GM12891 (cell line): ENCODE results near the gene CEP170B.

Experiments
- PAX5 ChIP-seq: IDR thresholded peaks from 2 replicates; pipeline ENCODE4 v1.6.1; 2011; ENCODE audit warnings: low read length, moderate library complexity, mild to moderate bottlenecking; ENCODE audit not compliant: insufficient read depth, severe bottlenecking
- POLR2A ChIP-seq: IDR thresholded peaks from 2 replicates; pipeline ENCODE4 v1.6.1; 2011; ENCODE audit warnings: low read depth, low read length, control low read depth
- POLR2AphosphoS5 ChIP-seq: IDR thresholded peaks from 2 replicates; pipeline ENCODE4 v1.6.1; 2011; ENCODE audit warnings: low read depth, low read length, control low read depth
- TAF1 ChIP-seq: IDR thresholded peaks from 2 replicates; pipeline ENCODE4 v1.6.1; 2011; ENCODE audit warnings: low read depth, low read length, control low read depth

DNA sequence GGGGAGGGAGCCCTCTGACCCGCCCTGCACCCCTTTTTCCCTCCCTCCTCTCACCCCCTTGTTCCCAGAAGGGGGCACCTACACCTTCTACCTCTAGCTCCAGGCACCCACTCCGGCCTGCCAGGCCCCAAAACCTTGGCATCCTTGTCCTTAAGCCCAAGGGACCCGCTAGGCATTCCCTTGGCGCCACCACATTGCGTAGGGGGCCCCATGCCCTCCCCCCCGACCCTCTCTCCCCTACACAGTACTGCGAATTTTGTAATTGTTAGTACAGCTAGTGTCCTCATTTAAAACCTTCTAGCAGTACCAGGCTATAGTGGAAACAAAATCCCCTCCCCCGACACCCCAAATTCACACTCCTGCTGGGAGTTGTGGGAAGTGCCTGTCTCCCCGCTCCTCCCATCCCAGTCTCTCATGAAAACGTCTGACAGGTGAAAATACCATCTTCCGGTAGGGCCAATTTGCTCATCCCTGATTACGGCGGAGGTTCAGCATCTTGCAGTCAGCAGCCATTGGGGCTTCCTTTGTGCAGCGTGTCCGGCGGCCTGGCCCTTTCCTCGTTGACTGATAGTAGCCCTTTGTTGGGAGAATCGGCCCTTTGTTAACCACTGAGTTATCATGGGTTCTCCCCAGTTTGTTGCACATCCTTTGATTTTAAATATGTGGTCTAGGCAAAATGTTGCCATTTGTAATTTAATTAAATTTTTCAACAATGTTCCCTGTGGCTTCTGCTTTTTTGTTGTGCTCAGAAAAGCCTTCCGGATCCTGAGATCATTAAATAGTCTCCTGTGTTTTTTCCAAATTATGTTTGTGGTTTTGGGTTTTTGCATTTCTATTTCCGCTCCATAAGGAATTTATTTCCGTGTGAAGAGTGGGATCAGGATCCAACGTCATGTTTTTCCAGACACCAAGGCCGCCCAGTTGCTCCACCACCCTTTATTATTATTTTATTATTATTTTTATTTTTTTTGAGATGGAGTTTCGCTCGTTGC is 7.9 kb upstream of the CEP170B start:
- TF ChIP-seq POLR2A (no peak), POLR2AphosphoS5 (no peak), TAF1 (no peak), PAX5 (no peak)
